Activated T-helper 1 cell treated with anti-CD3 and anti-CD28 coated beads, Interleukin-12 subunit alpha, Interleukin-12 subunit beta, Interleukin-2, Interleukin-4 antibody, amounts not matched to agents 30 ng/mL and 10 ng/mL and 1 ng/mL, durations not matched to agents 14 hours and 24 hours and 36 hours (primary cell): Measurements from ENCODE around the gene CLEC16A. TPM values are rescaled to one million over a fixed set of nuclear protein-coding genes. Genes with fewer than 3 reads are reported as not detected.

Source experiments
- DNase-seq: peaks from one replicate; pipeline ENCODE4 v3.0.0; 2021; ENCODE audit warnings: low spot score
- H3K27ac Mint-ChIP-seq: one replicate; pipeline ENCODE4 v1.8.0; 2021; ENCODE audit warnings: mild to moderate bottlenecking, mixed read lengths
- H3K27me3 Mint-ChIP-seq: one replicate; pipeline ENCODE4 v1.8.0; 2022; ENCODE audit warnings: mild to moderate bottlenecking, moderate library complexity, mixed read lengths; ENCODE audit not compliant: insufficient read depth
- H3K36me3 Mint-ChIP-seq: one replicate; pipeline ENCODE4 v1.8.0; 2021; ENCODE audit warnings: low read depth, mixed read lengths
- H3K4me1 Mint-ChIP-seq: one replicate; pipeline ENCODE4 v1.8.0; 2021; ENCODE audit warnings: low read depth, mixed read lengths
- H3K4me3 Mint-ChIP-seq: one replicate; pipeline ENCODE4 v1.8.0; 2021; ENCODE audit warnings: mild to moderate bottlenecking, moderate library complexity, mixed read lengths
- H3K9me3 Mint-ChIP-seq: one replicate; pipeline ENCODE4 v1.8.0; 2021; ENCODE audit warnings: mixed read lengths
- intact Hi-C: fragments of 100-400 bp; cut with micrococcal nuclease; formaldehyde crosslinking; loops from one replicate; pipeline ENCODE4 v1.15.1; 2024
- total RNA-seq: library from RNA; stranded (reverse); gene quantifications from 2 replicates; pipeline ENCODE4 v1.2.3, GENCODE V29; 2022

CLEC16A gene
- total RNA-seq, 1 donor from 2014 or later = 37.4 TPM

DNA sequence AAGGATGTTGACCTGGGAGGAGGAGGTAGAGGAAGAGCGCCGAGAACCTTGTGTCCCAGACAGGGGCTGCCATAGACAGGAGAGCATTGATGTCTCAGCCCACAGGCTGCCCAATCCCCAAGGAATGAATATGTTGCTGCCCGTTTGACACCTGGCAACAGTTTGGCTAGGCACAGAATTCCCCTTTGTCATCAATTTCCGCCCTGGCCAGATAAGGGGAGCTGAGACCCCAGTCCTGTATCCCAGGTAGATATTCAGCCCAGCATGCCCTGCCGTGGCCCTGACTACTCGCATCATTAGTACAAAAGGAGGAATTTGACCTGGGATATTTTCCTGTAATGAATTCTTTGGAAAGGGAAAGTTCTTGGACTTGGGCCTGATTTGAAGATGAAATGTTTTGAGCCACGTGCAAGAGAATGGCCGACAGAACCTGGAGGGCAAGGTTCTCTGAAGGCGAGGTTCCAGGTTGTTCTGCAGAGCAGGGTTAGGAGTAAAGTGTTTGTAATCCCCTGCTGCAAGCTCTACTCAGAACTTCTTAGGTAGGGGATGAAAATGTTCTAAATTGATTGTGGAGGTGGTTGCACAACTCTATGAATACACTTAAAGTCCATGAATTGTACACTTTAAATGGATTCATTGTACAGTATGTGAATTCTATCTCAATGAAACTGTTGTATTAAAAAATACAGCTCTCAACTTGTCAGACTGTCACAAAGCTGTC, 202.8 kb downstream of the CLEC16A start:
- Mint-ChIP-seq H3K4me1 (peaks cover 35% of the 10 kb centered on the region), H3K36me3 (peaks cover 20% of the 10 kb centered on the region), H3K27me3 (no peaks in the 10 kb centered on the region), H3K27ac (peak overlapping the region; percentile 29), H3K4me3 (no peak overlapping the region), H3K9me3 (no peaks in the 10 kb centered on the region)
- no peak for DNase-seq
- intact Hi-C loops = loop anchor here (2.0 kb wide), 1 partner anchor 14 kb away; no protein-coding TSS in a partner anchor

DNA sequence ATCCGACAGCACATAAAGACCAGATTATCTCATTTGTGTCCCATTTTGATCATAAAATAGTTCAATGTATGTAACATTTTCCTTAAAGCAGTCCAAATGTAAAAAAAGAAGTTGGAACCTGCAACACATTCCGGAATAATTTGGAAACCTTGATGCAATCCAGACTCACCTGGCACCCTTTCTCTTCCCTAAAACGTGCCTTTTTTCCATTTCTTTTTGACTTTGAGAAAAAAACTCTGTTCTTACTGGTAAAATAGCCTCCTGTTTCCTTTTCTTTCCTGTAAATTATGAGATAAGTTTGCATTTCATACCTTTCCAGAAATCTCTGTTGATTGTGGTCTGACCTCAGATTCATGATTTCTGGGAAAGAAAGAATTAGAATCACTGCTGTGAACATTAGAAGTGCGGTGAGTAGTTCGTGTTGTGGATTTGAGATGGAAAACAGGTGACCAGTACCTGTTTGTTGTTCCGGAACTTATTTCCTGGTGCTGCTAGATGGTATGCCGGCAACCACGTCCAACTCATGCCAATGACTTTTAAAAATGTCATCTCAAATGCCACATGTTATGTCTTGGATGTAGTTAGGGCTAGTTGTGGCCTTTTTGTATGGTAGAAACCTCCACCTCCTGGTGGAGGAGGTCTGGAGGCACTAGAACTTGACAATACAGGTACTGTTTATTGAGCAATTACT, 203.5 kb downstream of the CLEC16A start:
- Mint-ChIP-seq H3K36me3 (peaks cover 19% of the 10 kb centered on the region), H3K4me3 (no peak overlapping the region), H3K9me3 (no peaks in the 10 kb centered on the region), H3K27ac (no peak overlapping the region), H3K4me1 (peaks cover 34% of the 10 kb centered on the region), H3K27me3 (no peaks in the 10 kb centered on the region)
- intact Hi-C loops = loop anchor here (2.0 kb wide), 1 partner anchor 13 kb away; no protein-coding TSS in a partner anchor
- no peak for DNase-seq

DNA sequence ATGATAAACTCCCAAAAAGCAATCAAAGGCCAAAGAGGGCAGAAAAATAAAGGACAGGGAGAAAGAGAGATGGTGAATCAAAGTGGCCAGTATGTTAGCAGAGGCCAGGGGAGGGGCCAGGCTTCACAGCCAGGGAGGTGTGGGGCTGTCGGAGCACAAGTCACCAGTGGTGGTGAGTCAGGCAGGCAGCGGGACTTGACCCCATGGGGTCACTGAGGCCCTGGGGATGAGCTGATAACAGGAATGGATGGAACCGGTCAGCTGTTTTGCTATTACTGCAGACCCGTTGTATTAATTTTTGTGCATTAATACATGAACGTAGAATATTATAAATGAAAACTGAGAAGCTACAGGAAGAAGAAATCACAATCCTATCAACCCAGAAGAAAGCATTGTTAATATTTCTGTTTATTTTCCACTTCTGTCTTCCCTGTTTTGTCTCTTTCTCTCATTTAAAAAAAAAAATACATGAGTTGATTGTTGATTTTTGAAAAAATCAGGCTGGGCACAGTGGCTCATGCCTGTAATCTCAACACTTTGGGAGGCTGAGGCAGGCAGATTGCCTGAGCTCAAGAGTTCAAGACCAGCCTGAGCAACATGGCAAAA, 204.8 kb downstream of the CLEC16A start:
- no peak for DNase-seq
- Mint-ChIP-seq H3K4me1 (peaks cover 29% of the 10 kb centered on the region), H3K27me3 (no peaks in the 10 kb centered on the region), H3K9me3 (no peaks in the 10 kb centered on the region), H3K36me3 (peaks cover 20% of the 10 kb centered on the region), H3K27ac (no peak overlapping the region), H3K4me3 (no peak overlapping the region)
- intact Hi-C loops = no loop called here

DNA sequence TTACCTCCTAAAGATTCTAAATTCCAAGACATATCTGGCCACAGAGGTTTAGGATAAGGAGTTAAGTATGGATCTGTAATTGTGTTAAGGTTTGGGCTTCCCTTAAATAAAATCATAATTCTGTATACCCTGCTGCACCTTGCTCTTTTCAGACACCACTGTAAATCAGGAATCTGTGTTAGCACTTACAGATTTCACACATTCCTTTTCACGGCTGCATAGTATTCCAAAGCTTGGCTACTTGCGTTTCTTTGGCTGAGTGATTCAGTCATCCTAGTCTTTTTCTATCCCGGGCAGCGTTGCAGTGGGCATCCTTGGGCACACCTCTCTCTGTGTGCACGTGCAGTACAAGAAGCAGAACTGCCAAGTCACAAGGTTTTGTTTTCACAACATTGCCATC, 205.8 kb downstream of the CLEC16A start:
- intact Hi-C loops = no loop called here
- Mint-ChIP-seq H3K4me3 (no peak overlapping the region), H3K36me3 (peaks cover 20% of the 10 kb centered on the region), H3K27me3 (no peaks in the 10 kb centered on the region), H3K27ac (no peak overlapping the region), H3K9me3 (no peaks in the 10 kb centered on the region), H3K4me1 (peaks cover 32% of the 10 kb centered on the region)
- DNase-seq = no peak

DNA sequence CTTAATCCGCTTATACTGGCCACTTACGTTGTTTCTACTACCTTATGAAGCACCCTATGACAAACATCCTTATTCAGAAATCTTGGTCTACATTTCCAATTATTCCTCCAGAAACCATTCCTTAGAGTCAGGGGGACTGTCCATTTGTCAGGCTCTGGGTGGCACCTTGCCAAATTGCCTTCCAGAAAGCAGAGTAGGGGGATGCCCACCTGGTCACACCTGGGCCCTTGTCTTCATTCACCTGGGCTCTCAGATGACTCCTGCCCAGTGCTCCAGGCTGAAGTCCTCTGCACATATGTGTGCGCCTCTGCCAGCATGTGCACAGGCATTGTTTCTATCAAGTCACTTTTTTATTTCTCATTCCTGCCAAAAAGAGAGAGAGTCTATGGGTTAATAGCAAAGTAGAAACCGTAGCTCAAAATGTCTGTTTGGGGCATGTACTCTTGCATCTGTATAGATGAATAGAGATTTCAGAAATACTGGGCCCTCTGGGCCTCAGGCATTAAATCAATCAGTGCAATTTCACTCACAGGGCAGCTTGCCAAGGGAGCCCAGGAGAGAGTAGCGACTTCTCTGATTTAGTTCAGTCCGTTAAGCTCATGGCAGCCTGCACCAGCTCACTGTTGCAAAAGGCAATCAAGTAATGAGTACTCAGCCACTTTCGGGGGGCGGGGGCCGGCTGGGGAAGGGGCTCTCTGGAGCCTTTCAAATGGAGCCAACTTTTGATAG, 207.0 kb downstream of the CLEC16A start:
- intact Hi-C loops = no loop called here
- Mint-ChIP-seq H3K4me3 (no peak overlapping the region), H3K36me3 (peaks cover 27% of the 10 kb centered on the region), H3K4me1 (peaks cover 39% of the 10 kb centered on the region), H3K27me3 (no peaks in the 10 kb centered on the region), H3K9me3 (no peaks in the 10 kb centered on the region), H3K27ac (no peak overlapping the region)
- no peak for DNase-seq

DNA sequence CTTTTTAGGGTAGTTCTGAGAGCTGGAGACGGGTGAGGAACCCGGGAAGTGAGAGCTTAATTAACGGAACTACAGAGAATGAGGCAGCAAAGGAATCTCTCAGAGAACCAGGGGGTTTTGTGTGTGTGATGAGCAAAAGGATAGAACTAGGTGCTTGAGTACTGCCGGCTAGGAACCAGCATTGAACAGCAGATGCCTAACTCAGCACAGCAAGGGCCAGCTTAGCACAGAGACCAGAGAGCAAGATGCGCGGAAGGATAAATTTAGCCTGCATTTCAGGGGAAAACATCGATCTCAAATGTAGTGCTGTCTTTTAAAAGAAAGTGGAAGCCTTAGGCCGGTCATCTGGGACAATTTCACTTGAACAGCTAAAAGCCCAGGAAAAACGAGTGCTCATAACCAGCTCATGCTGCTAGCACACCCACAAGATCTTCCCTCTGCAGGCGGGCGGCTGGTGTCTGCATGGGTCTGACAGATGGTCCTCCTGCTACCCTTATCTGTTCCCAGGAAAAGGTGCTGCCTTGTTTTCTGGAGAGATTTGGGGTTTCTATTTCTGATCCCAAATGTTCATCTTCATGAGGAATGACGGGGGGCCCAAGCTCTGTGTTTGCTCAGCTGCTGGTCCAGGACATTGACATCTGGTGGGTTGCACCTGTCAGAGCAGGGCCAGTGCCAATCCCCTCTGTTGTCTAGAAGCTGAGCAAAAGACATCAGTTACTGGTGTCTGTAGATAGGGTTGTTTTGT, 207.7 kb downstream of the CLEC16A start:
- Mint-ChIP-seq H3K27ac (no peak overlapping the region), H3K9me3 (no peaks in the 10 kb centered on the region), H3K27me3 (no peaks in the 10 kb centered on the region), H3K4me3 (no peak overlapping the region), H3K36me3 (peaks cover 23% of the 10 kb centered on the region), H3K4me1 (peaks cover 41% of the 10 kb centered on the region)
- DNase-seq = no peak
- intact Hi-C loops = no loop called here

DNA sequence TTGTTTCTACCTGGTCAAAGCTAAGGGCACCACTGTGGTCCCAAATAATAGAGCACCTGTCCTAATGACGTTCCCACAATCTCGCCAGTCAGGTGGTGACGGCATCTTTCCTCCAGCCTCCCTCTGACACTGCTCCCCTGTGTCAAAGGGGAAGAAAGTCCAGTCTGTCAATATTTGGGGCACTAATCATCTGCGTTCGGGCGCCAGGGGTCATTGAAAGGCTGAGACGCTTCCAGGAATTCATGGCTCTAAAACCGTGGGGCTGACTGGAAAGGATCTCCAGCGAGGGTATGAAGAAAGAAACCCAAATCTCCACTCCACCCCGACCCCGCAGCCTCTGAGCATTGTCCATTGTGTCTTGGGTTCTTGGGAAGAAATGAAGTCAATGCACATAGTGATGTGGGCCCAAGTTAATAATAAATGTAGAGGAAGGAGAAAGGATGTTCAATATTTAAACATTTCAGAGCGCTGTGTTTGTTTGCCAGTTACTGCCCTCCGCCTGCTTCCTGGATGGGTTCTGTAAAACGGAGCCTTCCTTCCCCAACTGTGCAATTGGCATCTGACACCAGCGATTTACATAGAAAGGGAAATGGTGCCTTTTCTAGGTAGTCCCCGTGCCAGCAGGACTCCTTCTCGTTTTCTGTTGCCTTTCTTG, 208.4 kb downstream of the CLEC16A start:
- H3K27ac Mint-ChIP-seq = peak overlapping the region; percentile 24
- no peak for DNase-seq
- H3K4me1 Mint-ChIP-seq = peaks cover 41% of the 10 kb centered on the region
- peaks cover 23% of the 10 kb centered on the region for H3K36me3 Mint-ChIP-seq
- H3K27me3 Mint-ChIP-seq = no peaks in the 10 kb centered on the region
- H3K9me3 Mint-ChIP-seq = no peaks in the 10 kb centered on the region
- no peak overlapping the region for H3K4me3 Mint-ChIP-seq
- intact Hi-C loops = no loop called here

DNA sequence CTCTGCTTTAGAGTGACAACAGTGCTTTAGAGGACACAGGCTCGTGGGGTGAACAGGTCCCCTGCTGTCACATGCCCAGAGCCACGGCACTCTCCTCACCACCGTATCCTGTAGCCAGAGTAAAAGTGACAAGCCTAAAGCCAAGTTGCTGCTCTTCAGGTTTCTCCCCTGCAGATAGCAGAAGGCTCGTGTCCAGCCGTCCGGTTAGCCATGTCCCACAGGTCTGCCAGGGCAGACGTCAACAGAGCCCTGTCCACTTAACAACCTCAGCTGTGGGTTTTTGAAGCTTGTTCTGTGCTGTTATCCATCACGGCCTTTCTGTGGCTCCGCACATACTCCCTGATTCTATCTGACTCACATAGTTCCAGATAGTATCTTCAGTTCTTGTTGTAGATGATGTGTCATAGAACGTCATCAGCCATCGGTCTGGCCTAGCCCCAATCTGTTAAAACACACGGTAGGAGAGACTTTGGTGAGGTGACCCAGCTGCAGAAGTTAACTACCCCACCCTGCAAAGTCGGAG, 211.0 kb downstream of the CLEC16A start:
- Mint-ChIP-seq H3K4me1 (peaks cover 52% of the 10 kb centered on the region), H3K9me3 (peaks cover 6% of the 10 kb centered on the region), H3K27me3 (no peaks in the 10 kb centered on the region), H3K4me3 (no peak overlapping the region), H3K27ac (no peak overlapping the region), H3K36me3 (peaks cover 20% of the 10 kb centered on the region)
- intact Hi-C loops = no loop called here
- no peak for DNase-seq

DNA sequence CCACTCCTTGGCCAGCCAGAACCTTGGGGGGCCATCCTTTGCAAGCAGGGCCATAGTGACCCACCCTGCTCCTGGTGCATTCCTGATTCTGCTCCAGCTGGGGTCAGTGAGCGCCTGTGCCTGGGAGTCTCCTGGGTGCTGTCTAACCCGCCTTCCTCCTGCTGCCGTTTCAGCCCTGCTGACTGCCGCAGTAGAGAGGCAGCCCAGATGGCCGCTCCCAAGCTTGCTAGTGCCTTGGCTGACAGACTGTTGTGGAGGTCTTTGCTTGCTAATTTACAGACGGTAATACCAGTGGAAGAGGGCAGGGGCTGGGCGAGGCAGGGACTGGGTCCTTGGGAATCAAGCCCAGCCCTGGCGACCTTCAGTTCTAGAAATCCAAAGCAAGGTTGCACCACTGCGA, 212.0 kb downstream of the CLEC16A start:
- intact Hi-C loops = no loop called here
- Mint-ChIP-seq H3K27ac (no peak overlapping the region), H3K9me3 (peaks cover 13% of the 10 kb centered on the region), H3K36me3 (peaks cover 22% of the 10 kb centered on the region), H3K4me3 (no peak overlapping the region), H3K27me3 (no peaks in the 10 kb centered on the region), H3K4me1 (peaks cover 62% of the 10 kb centered on the region)
- no peak for DNase-seq

DNA sequence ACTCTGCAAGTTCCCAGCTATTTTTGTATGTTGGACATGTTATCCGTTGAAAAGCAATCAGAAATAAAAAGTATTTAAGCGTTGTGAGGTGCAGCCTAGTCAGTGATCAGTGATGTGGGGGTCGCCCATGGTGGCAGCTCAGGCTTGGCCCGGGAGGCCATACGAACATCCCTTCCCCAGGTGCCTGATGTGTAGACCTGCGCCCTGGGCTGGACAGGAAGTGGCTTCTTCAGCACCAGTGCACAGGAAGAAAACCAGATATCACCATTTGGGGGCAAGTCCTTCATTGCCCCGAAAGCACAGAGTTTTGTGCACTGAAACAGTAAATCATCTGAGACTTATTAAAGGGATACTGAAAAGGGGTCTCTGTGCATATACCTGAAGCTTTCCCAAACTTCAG, 212.8 kb downstream of the CLEC16A start:
- no peak overlapping the region for H3K4me3 Mint-ChIP-seq
- intact Hi-C loops = no loop called here
- H3K27ac Mint-ChIP-seq = no peak overlapping the region
- peaks cover 64% of the 10 kb centered on the region for H3K4me1 Mint-ChIP-seq
- DNase-seq = no peak
- H3K36me3 Mint-ChIP-seq = peaks cover 25% of the 10 kb centered on the region
- H3K9me3 Mint-ChIP-seq = peaks cover 13% of the 10 kb centered on the region
- no peaks in the 10 kb centered on the region for H3K27me3 Mint-ChIP-seq

DNA sequence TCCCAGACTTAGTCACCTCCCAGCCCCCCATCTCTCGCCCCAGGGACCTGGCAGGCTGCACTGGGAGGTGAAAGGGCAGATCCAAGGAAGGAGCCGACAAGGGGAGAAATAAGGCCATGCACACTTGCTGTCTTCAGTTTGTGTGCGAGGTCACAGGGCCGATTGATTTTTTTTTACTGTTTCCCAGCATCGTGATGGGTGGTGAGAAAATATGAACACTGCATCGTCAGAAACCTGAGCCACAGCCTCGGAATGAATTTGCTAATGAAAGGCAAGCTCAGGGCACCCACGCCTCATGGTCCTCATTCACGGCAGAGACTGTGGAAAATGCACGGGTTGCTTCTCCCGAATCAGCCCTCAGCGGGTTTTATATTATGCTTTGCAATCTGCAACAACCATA, 213.7 kb downstream of the CLEC16A start:
- intact Hi-C loops = no loop called here
- peaks cover 25% of the 10 kb centered on the region for H3K36me3 Mint-ChIP-seq
- no peaks in the 10 kb centered on the region for H3K27me3 Mint-ChIP-seq
- H3K4me3 Mint-ChIP-seq = no peak overlapping the region
- peaks cover 13% of the 10 kb centered on the region for H3K9me3 Mint-ChIP-seq
- no peak for DNase-seq
- peaks cover 67% of the 10 kb centered on the region for H3K4me1 Mint-ChIP-seq
- H3K27ac Mint-ChIP-seq = no peak overlapping the region

DNA sequence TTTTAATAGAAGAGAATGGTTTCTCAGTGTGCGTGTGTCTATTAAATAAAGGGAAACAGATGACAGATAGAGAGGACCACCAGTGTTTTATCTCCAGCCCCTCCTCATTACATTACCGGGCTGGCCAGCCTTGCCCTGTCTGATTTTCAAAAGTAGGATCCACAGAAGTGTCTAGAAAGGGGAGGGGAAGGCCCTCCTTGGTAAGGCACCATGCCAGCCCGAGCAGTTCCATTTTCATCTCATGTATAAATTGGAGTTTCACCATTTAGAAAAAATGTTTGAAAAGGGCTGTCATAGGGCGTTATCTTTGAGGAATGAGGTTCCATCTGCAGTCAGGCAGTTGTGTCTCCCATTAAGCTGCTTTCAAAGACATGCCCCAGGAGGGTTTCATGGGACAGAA, 214.9 kb downstream of the CLEC16A start:
- DNase-seq = no peak
- Mint-ChIP-seq H3K9me3 (peaks cover 13% of the 10 kb centered on the region), H3K27ac (no peak overlapping the region), H3K27me3 (no peaks in the 10 kb centered on the region), H3K4me1 (peaks cover 71% of the 10 kb centered on the region), H3K4me3 (no peak overlapping the region), H3K36me3 (peaks cover 27% of the 10 kb centered on the region)
- intact Hi-C loops = no loop called here
